ENCODE data around the gene SASH3. TPM values are rescaled to one million over a fixed set of nuclear protein-coding genes. Genes with fewer than 3 reads are reported as not detected.

Gene SASH3
- total RNA-seq, 4 donors from 2014 or later, result 7.3 to 76.3 (median 18.0) TPM

GRCh38 chrX:129787336-129788055, 7.7 kb downstream of the SASH3 start:
- TF ChIP-seq CTCF (IDR thresholded peaks at IDR 0.05; ENCODE audit: low read depth), result no peak

- TF ChIP-seq CTCF (IDR thresholded peaks at IDR 0.05; ENCODE audit: low read depth), result no peak
Measured at GRCh38 chrX:129788527-129788926, 8.8 kb downstream of the SASH3 start.

GRCh38 chrX:129790146-129790545, 10.4 kb downstream of the SASH3 start:
- no peak for TF ChIP-seq CTCF (IDR thresholded peaks at IDR 0.05; ENCODE audit: low read depth)

- no peak for TF ChIP-seq CTCF (IDR thresholded peaks at IDR 0.05; ENCODE audit: low read depth)
Measured at GRCh38 chrX:129790808-129791207, 11.1 kb downstream of the SASH3 start.

- TF ChIP-seq CTCF (IDR thresholded peaks at IDR 0.05; ENCODE audit: low read depth), result no peak
Measured at GRCh38 chrX:129791336-129791735, 11.6 kb downstream of the SASH3 start.

GRCh38 chrX:129791961-129792570, 12.3 kb downstream of the SASH3 start:
- TF ChIP-seq CTCF (IDR thresholded peaks at IDR 0.05; ENCODE audit: low read depth), result no peak

- no peak for TF ChIP-seq CTCF (IDR thresholded peaks at IDR 0.05; ENCODE audit: low read depth)
Measured at GRCh38 chrX:129792586-129793291, 13.0 kb downstream of the SASH3 start.
